GM21529 (cell line): ENCODE measurements around the gene PIGBOS1.
"Not testable (repeated sequence)": the region's sequence is repeated elsewhere in the genome, so short reads cannot be mapped to it uniquely, and the experiment has no call there.

ENCODE experiments used
- ATAC-seq: cut with Tn5 transposase; IDR thresholded peaks from one replicate; pipeline ENCODE4 v1.9.1; 2021; ENCODE audit not compliant: unreplicated experiment

The PIGBOS1 gene

GRCh38 chr15:55318588-55319494 is at the start of gene PIGBOS1, which contains the start of gene PIGB:
PIGBOS1 (minus strand) TSS chr15:55319123; CDS start chr15:55317792, 1,331 bp downstream.
PIGB (plus strand) TSS chr15:55319222; CDS start chr15:55319251, 29 bp downstream.
- ATAC-seq = peak; percentile 89

- ATAC-seq = no peak
Observed at GRCh38 chr15:55366981-55367380, 48.1 kb upstream of the PIGBOS1 start.

GRCh38 chr15:55362641-55363040 is 43.7 kb upstream of the PIGBOS1 start:
- no peak for ATAC-seq

- ATAC-seq = no peak
Observed at GRCh38 chr15:55361048-55361447, 42.1 kb upstream of the PIGBOS1 start.

- ATAC-seq = no peak
Observed at GRCh38 chr15:55360256-55360655, 41.3 kb upstream of the PIGBOS1 start.

- ATAC-seq = no peak
Observed at GRCh38 chr15:55358471-55358870, 39.5 kb upstream of the PIGBOS1 start.

- ATAC-seq = no peak
Observed at GRCh38 chr15:55357774-55358173, 38.9 kb upstream of the PIGBOS1 start.

GRCh38 chr15:55356985-55357585 is 38.2 kb upstream of the PIGBOS1 start:
- no peak for ATAC-seq

GRCh38 chr15:55353025-55353424 is 34.1 kb upstream of the PIGBOS1 start:
- ATAC-seq = no peak

- ATAC-seq = no peak
Observed at GRCh38 chr15:55349282-55349681, 30.4 kb upstream of the PIGBOS1 start.

GRCh38 chr15:55348281-55348778 is 29.4 kb upstream of the PIGBOS1 start:
- no peak for ATAC-seq

- no peak for ATAC-seq
Observed at GRCh38 chr15:55344206-55344605, 25.3 kb upstream of the PIGBOS1 start.

- no peak for ATAC-seq
Observed at GRCh38 chr15:55343168-55343567, 24.2 kb upstream of the PIGBOS1 start.

GRCh38 chr15:55337160-55337559 is 18.2 kb upstream of the PIGBOS1 start:
- no peak for ATAC-seq

- ATAC-seq = no peak
Observed at GRCh38 chr15:55334997-55335396, 16.1 kb upstream of the PIGBOS1 start.

GRCh38 chr15:55334371-55334770 is 15.4 kb upstream of the PIGBOS1 start:
- ATAC-seq = no peak

GRCh38 chr15:55327387-55327786 is 8.5 kb upstream of the PIGBOS1 start:
- ATAC-seq = no peak

- no peak for ATAC-seq
Observed at GRCh38 chr15:55322467-55322866, 3.5 kb upstream of the PIGBOS1 start.

- no peak for ATAC-seq
Observed at GRCh38 chr15:55320963-55321362, 2.0 kb upstream of the PIGBOS1 start.

- ATAC-seq = no peak
Observed at GRCh38 chr15:55320238-55320550, 1.3 kb upstream of the PIGBOS1 start.

- ATAC-seq = peak; percentile 49
Observed at GRCh38 chr15:55319537-55320237, 764 bp upstream of the PIGBOS1 start.

GRCh38 chr15:55302801-55303200 is 16.1 kb downstream of the PIGBOS1 start:
- not testable (repeated sequence) for ATAC-seq
